MCF 10A (cell line): ENCODE data around the gene RNASE12. TPM values are rescaled to one million over a fixed set of nuclear protein-coding genes. Genes with fewer than 3 reads are reported as not detected.
A peak's percentile ranks its signal among the peaks of the same experiment; 100 is the strongest.

ENCODE experiments used
- BruUV-seq: library from RNA; stranded (reverse); fragments of 400-500 nt; replicated peaks from 2 replicates; lab custom pipeline; 2021; lab: Mats Ljungman, UMichigan
- CTCF ChIA-PET: fragments of 300-600 bp; sonication (Branson Sonifier 250); formaldehyde crosslinking; extraction: SDS; loops from one replicate; lab custom pipeline; 2021; ENCODE audit warnings: antibody characterized with exemption, inconsistent platforms; lab: Yijun Ruan, JAX
- POLR2A ChIA-PET: fragments of 300-600, 350-650 bp; sonication (Branson Sonifier 250); formaldehyde crosslinking; extraction: SDS; loops from one replicate; lab custom pipeline; 2020; ENCODE audit warnings: antibody characterized with exemption, inconsistent platforms; lab: Yijun Ruan, JAX
- DNase-seq: peaks from one replicate; pipeline ENCODE4 v3.0.0-alpha.2; 2018; ENCODE audit not compliant: unreplicated experiment
- H3K27ac Mint-ChIP-seq: one replicate; pipeline ENCODE4 v1.8.0; 2022; ENCODE audit warnings: mild to moderate bottlenecking, low read depth, mixed read lengths; ENCODE audit not compliant: unreplicated experiment
- H3K27me3 Mint-ChIP-seq: one replicate; pipeline ENCODE4 v1.8.0; 2022; ENCODE audit warnings: mixed read lengths; ENCODE audit not compliant: insufficient read depth, unreplicated experiment
- H3K36me3 Mint-ChIP-seq: one replicate; pipeline ENCODE4 v1.8.0; 2022; ENCODE audit warnings: mild to moderate bottlenecking, moderate library complexity, mixed read lengths; ENCODE audit not compliant: insufficient read depth, unreplicated experiment
- H3K4me1 Mint-ChIP-seq: one replicate; pipeline ENCODE4 v1.8.0; 2022; ENCODE audit warnings: mixed read lengths; ENCODE audit not compliant: insufficient read depth, unreplicated experiment
- H3K4me3 Mint-ChIP-seq: one replicate; pipeline ENCODE4 v1.8.0; 2022; ENCODE audit warnings: mild to moderate bottlenecking, moderate library complexity, mixed read lengths; ENCODE audit not compliant: unreplicated experiment
- H3K9me3 Mint-ChIP-seq: one replicate; pipeline ENCODE4 v1.8.0; 2022; ENCODE audit warnings: mixed read lengths; ENCODE audit not compliant: unreplicated experiment
- intact Hi-C: fragments of 100-400 bp; cut with micrococcal nuclease; formaldehyde crosslinking; loops from 2 replicates; pipeline ENCODE4 v1.14.1; 2022
- total RNA-seq: library from RNA; stranded (reverse); gene quantifications from 2 replicates; pipeline ENCODE4 v1.2.3, GENCODE V29; 2022
- TF ChIP-seq, protein P1 (sequence below): fragments of 200-600 bp; IDR thresholded peaks from one replicate; pipeline ENCODE4 v1.8.0; 2022; ENCODE audit warnings: antibody characterized with exemption, mild to moderate bottlenecking; ENCODE audit not compliant: unreplicated experiment

RNASE12 gene
- total RNA-seq, 1 experiment from 2014 or later = not detected

GRCh38 chr14:20614038-20614840 lies 23.1 kb upstream of the RNASE12 start:
- no peak overlapping the region for H3K27ac Mint-ChIP-seq
- no peaks in the 10 kb centered on the region for H3K4me1 Mint-ChIP-seq
- no TSS peak for BruUV-seq
- intact Hi-C loops = loop anchor here (5.0 kb wide), 1 partner anchor 483 kb away; the partner anchor contains the start of gene ZNF219
- ChIA-PET CTCF (interaction anchor here (0.5 to 3.1 kb wide), 24 partner anchors 8 to 899 kb away, joined by 3 to 19 read pairs (median 4); partner anchors contain the start of genes PARP2, PIP4P1, PNP and RNASE4), POLR2A (interaction anchor here (0.7 to 9.0 kb wide), 20 partner anchors 9 to 489 kb away, joined by 3 to 182 read pairs (median 6); partner anchors contain the start of genes APEX1, CCNB1IP1, PARP2 and PIP4P1)
- no peaks in the 10 kb centered on the region for H3K36me3 Mint-ChIP-seq
- DNase-seq = no peak
- TF ChIP-seq, protein P1, sequence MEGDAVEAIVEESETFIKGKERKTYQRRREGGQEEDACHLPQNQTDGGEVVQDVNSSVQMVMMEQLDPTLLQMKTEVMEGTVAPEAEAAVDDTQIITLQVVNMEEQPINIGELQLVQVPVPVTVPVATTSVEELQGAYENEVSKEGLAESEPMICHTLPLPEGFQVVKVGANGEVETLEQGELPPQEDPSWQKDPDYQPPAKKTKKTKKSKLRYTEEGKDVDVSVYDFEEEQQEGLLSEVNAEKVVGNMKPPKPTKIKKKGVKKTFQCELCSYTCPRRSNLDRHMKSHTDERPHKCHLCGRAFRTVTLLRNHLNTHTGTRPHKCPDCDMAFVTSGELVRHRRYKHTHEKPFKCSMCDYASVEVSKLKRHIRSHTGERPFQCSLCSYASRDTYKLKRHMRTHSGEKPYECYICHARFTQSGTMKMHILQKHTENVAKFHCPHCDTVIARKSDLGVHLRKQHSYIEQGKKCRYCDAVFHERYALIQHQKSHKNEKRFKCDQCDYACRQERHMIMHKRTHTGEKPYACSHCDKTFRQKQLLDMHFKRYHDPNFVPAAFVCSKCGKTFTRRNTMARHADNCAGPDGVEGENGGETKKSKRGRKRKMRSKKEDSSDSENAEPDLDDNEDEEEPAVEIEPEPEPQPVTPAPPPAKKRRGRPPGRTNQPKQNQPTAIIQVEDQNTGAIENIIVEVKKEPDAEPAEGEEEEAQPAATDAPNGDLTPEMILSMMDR = no peak
- H3K27me3 Mint-ChIP-seq = no peaks in the 10 kb centered on the region
- no peaks in the 10 kb centered on the region for H3K9me3 Mint-ChIP-seq
- no peak overlapping the region for H3K4me3 Mint-ChIP-seq

DNA sequence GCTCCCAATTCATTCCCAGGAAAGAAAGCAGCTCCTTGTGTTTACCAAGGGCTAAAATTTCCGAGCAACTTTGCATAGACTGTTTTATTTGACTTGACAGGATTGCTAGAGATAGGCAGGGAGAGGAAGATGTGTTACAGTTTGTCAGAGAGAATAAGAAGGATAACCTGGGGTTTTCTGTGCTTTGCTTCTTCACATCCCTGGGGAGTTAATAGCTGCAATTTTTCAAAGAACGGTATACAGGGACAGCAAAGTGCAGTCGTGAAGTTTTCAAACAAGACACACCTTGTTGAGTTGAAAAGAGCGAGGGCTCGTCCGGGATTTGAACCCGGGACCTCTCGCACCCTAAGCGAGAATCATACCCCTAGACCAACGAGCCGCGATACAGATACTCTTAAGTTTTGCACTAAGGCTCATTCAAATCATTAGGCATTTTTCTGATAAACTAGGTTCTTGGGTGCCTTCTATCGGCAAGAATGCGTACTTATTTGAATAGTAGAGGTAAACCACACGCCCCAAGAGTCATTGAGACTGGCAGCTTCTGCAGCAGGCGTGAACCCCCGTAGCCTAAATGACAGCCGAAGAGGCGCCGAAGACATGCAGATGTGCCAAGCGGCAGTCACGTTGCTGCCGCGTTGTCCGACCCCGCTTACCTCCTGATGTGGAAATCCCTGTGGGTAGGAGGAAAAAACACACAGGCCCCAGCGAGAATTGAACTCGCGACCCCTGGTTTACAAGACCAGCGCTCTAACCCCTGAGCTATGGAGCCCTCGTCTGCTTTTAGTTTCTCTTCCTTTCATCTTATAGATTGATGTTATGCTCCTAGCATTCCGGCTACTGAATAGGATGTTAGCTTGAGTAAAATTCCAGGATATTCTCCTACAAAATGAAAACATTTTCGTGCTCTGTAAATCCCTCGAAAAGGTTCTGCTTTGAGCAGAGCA lies 22.2 kb upstream of the RNASE12 start:
- Mint-ChIP-seq H3K27me3 (no peaks in the 10 kb centered on the region), H3K4me1 (no peaks in the 10 kb centered on the region), H3K36me3 (no peaks in the 10 kb centered on the region), H3K27ac (no peak overlapping the region), H3K4me3 (no peak overlapping the region), H3K9me3 (no peaks in the 10 kb centered on the region)
- ChIA-PET POLR2A (interaction anchor here (0.6 to 9.0 kb wide), 22 partner anchors 9 to 703 kb away, joined by 3 to 182 read pairs (median 6); partner anchors contain the start of genes APEX1, CCNB1IP1, PARP2 and PIP4P1), CTCF (interaction anchor here (0.5 to 3.1 kb wide), 34 partner anchors 8 to 363 kb away, joined by 3 to 19 read pairs (median 4); partner anchors contain the start of genes APEX1, KLHL33, PIP4P1 and PNP)
- BruUV-seq = TSS peak; percentile 99
- TF ChIP-seq, protein P1 = peak; percentile 80
- intact Hi-C loops = loop anchor here (1.0 to 5.0 kb wide), 7 partner anchors 12 to 484 kb away; partner anchors contain the start of genes PARP2, PIP4P1 and ZNF219
- peak; percentile 96 for DNase-seq

GRCh38 chr14:20612403-20612802 lies 21.2 kb upstream of the RNASE12 start:
- CTCF ChIA-PET = interaction anchor here (0.6 to 3.1 kb wide), 16 partner anchors 8 to 364 kb away, joined by 3 to 19 read pairs (median 4); partner anchors contain the start of genes APEX1, PIP4P1 and RNASE4

More at GRCh38 chr14:20612403-20612802, 21.2 kb upstream of the RNASE12 start:
- no TSS peak for BruUV-seq
- Mint-ChIP-seq H3K27ac (no peak overlapping the region), H3K9me3 (no peaks in the 10 kb centered on the region), H3K4me1 (no peaks in the 10 kb centered on the region), H3K36me3 (no peaks in the 10 kb centered on the region), H3K27me3 (no peaks in the 10 kb centered on the region), H3K4me3 (no peak overlapping the region)
- DNase-seq = no peak
- intact Hi-C loops = loop anchor here (2.0 to 5.0 kb wide), 2 partner anchors 270 to 485 kb away; partner anchors contain the start of genes PARP2 and ZNF219
- POLR2A ChIA-PET = interaction anchor here (0.6 to 9.0 kb wide), 10 partner anchors 13 to 284 kb away, joined by 3 to 182 read pairs (median 7); partner anchors contain the start of genes APEX1, PARP2, PNP and RNASE4
- TF ChIP-seq, protein P1 = no peak
